Inferior parietal cortex (tissue), 1 donor: ENCODE measurements around the gene TUBB3.
"Not testable (repeated sequence)": the region's sequence is repeated elsewhere in the genome, so short reads cannot be mapped to it uniquely, and the experiment has no call there.

Source experiments
- DNase-seq: peaks from one replicate; pipeline ENCODE4 v3.0.0-alpha.2; 2016; ENCODE audit errors: extremely low spot score

The TUBB3 gene

GRCh38 chr16:89902980-89903379 is 20.2 kb upstream of the TUBB3 start:
- DNase-seq: no peak

DNA sequence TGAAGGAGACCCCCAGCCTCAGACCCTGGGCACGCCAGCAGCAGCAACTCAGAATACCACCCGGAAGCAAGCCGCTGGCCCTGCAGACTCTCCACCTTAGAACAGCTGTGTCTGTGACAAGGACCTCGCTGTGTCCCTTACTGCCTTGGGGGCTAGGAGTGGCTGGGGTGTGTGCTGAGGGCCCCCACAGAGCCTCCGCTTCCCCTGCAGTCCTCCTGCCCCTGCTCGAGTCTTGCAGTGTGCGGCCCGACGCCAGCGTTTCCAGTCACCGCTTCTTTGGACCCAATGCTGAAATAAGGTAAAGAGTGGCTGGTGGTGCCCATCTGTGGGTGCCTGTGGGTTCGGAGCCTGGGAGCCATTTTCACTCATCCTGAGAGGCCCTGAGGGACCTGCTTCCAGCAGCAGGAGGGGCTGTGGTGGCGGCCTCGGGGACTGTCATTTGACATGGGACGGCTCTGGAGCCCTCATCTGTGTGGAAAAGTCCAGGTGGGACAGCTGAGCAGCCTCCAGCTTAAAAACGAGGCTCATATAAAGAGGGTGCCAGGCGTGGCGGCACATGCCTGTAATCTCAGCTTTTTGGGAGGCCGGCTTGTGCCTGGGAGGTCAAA is 19.1 kb upstream of the TUBB3 start:
- DNase-seq: no peak

GRCh38 chr16:89904606-89905510 is 18.3 kb upstream of the TUBB3 start:
- no peak for DNase-seq

- DNase-seq: no peak
Observed at GRCh38 chr16:89905511-89906139, 17.5 kb upstream of the TUBB3 start.

DNA sequence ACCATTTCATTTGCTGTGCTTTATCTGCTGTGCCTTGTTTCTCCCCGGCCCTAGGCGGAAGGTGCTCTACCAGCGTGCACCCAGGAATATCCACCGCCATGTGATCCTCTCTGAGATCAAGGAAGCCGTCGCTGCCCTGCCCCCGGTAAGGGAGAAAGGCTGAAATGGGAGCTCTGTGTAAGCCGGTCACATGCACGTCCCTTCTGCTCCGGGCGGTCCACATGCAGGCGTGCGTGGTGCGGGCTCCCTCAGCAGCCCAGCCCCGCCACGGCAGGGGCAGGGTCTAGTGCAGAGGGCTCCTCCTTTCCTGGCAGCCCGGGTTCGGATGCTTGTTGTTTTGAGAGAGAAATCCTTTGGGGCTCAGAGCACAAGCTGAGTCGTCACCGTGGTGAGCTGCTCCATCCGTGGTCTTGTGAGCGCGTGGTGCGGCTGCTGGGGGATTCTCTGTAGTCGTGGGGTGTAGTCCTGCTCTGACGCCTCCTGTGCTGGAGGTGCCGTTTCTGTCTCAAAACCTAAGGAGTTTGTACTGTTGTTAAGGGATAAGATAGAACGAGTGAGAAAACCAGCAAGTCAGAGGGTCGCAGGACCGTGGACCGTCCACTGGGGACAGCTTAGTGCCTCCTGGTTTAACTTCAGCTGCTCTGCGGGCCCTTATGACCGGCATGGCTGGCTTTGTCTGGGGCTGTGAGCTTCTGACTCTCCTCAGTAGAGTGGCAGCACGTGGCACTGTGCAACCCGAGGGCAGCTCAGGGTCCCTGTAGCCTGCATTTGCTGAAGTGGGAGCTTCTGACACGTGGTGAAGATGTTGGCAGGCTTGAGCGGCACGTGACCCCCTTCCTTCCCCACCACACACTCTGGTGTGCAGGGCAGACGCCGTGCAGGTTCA is 16.8 kb upstream of the TUBB3 start:
- DNase-seq: no peak

DNA sequence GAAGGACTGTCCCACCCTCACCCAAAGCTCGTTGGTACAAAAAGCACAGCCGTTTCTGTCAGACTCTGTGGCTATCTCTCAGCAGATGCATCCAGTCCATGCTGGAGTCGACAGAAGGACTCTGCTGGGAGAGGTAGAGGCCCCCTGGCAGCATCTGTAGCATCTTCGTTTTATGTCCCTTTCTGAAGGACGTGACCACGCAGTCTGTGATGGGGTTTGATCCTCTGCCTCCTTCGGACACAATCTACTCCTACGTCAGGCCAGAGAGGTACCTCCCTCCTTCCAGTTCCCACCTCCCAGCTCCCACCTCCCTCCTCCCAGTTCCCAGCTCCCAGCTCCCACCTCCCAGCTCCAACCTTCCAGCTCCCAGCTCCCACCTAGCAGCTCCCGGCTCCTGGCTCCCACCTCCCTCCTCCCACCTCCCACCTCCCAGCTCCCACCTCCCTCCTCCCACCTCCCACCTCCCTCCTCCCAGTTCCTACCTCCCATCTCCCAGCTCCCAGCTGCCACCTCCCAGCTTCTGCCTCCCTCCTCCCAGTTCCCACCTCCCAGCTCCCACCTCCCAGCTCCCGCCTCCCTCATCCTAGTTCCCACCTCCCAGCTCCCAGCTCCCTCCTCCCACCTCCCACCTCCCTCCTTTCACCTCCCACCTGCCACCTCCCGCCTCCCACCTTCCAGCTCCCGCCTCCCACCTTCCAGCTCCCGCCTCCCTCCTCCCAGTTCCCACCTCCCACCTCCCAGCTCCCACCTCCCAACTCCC is 15.9 kb upstream of the TUBB3 start:
- no peak for DNase-seq

GRCh38 chr16:89908236-89908635 is 14.9 kb upstream of the TUBB3 start:
- no peak for DNase-seq

- peak; percentile 79 for DNase-seq
Observed at GRCh38 chr16:89909777-89910716, 13.1 kb upstream of the TUBB3 start.

DNA sequence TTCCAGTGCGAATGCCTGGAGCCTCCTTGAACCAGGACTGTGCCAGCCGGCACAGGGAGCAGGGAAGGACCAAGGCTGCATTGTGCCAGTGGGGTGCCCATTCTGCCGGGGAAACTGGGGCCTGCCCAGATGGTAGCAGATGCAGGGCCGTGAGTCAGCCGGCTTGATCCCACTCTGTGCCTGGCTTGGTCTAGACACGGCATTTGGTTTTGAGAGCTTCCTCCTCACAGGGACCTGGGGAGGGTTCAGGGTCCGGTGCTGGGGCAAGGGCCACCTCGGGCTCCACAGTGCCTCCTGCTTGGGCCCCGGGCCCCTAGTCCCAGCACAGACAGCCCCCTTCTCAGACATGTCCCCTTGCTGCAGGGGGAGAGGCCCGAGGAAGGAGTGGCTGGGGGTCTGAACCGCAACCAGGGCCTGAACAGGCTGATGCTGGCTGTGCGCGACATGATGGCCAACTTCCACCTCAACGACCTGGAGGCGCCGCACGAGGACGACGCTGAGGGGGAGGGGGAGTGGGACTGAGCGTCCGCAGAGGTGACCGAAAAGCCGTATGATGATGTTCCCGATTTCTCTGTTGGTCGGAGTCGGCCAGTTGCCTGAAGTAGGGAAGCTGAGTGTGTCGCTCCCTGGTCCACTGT is 12.3 kb upstream of the TUBB3 start:
- DNase-seq: no peak

DNA sequence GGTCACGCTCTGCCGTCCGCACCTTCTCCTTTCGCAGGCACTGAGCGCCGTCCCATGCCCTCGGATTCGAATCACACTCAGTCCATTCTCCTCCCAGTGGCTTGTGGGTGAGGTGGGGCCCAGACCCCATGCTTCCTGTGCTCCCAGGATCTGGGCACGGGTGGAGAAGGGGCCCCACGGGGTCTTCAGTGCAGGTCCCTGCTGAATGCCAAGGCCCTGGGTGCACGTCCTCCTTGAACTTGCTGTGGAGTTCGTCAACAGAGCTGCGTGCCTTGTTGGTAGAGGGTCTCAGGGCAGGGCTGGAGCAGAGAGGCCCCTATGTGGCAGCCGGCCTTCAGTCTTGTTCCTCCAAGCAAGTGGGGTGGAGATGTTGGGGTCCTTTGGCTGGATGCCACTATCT is 11.8 kb upstream of the TUBB3 start:
- no peak for DNase-seq

- no peak for DNase-seq
Observed at GRCh38 chr16:89912143-89912542, 11.0 kb upstream of the TUBB3 start.

- DNase-seq: no peak
Observed at GRCh38 chr16:89912627-89913026, 10.5 kb upstream of the TUBB3 start.

GRCh38 chr16:89913408-89914387 is 9.4 kb upstream of the TUBB3 start:
- DNase-seq: no peak

DNA sequence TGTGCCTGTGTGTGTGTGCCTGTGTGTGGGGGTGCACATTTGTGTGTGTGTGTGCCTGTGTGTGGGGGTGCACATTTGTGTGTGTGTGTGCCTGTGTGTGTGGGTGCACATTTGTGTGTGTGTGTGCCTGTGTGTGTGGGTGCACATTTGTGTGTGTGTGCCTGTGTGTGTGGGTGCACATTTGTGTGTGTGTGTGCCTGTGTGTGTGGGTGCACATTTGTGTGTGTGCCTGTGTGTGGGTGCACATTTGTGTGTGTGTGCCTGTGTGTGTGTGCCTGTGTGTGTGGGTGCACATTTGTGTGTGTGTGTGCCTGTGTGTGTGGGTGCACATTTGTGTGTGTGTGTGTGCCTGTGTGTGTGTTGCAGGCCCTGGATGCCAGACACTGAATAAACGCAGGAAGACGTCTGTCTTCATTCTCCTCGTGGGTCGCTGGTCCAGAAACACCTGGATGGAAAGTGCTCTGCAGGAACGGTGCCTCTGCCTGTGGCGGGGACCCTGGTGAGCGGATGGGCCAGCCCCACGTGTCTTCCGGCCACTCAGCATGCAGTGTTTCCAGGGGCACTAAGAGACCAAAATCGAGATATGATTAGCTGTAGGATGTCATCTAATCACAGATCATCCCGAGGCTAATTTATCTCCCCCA is 8.4 kb upstream of the TUBB3 start:
- DNase-seq: not testable (repeated sequence)

GRCh38 chr16:89915303-89916232 is 7.6 kb upstream of the TUBB3 start:
- no peak for DNase-seq

GRCh38 chr16:89917773-89918452 is 5.2 kb upstream of the TUBB3 start:
- DNase-seq: peak; percentile 42
